Neural cell (in vitro differentiated cells): ENCODE measurements around the gene SP100. TPM values are rescaled to one million over a fixed set of nuclear protein-coding genes. Genes with fewer than 3 reads are reported as not detected.

Experiments used
- H2AFZ ChIP-seq: fragments of 200-600, 300-800 bp; sonication (generic), shearing (Covaris generic); 2 replicates; pipeline ENCODE4 v1.6.0; 2014; ENCODE audit warnings: low read depth, mild to moderate bottlenecking, antibody characterized with exemption, low read length, moderate library complexity
- H3F3A ChIP-seq: fragments of 200-600 bp; shearing (Covaris generic); 2 replicates; pipeline ENCODE4 v1.6.1; 2016; ENCODE audit warnings: mild to moderate bottlenecking, moderate library complexity, mixed read lengths, antibody characterized with exemption, low read length; ENCODE audit not compliant: insufficient read depth, poor library complexity, severe bottlenecking
- H3K27ac ChIP-seq: fragments of 200-600, 300-800 bp; sonication (generic), shearing (Covaris generic); 2 replicates; pipeline ENCODE4 v1.5.1; 2014; ENCODE audit warnings: mild to moderate bottlenecking, low read length, moderate library complexity
- H3K27me3 ChIP-seq: fragments of 300-800, 200-600 bp; sonication (generic), shearing (Covaris generic); 2 replicates; pipeline ENCODE4 v1.6.0; 2014; ENCODE audit warnings: mild to moderate bottlenecking, low read depth, low read length, moderate library complexity; ENCODE audit not compliant: insufficient read depth
- H3K36me3 ChIP-seq: fragments of 300-800, 200-600 bp; sonication (generic), shearing (Covaris generic); 2 replicates; pipeline ENCODE4 v1.5.1; 2014; ENCODE audit warnings: mild to moderate bottlenecking, antibody characterized with exemption, low read length, moderate library complexity; ENCODE audit not compliant: insufficient read depth
- H3K4me2 ChIP-seq: fragments of 300-800, 200-600 bp; sonication (generic), shearing (Covaris generic); 2 replicates; pipeline ENCODE4 v1.6.0; 2014; ENCODE audit warnings: mild to moderate bottlenecking, low read length
- H3K4me3 ChIP-seq: fragments of 300-800, 200-600 bp; sonication (generic), shearing (Covaris generic); 2 replicates; pipeline ENCODE4 v1.5.1; 2014; ENCODE audit warnings: mild to moderate bottlenecking, low read length, moderate library complexity
- H3K79me2 ChIP-seq: fragments of 200-600 bp; shearing (Covaris generic); replicated peaks from 2 replicates; pipeline ENCODE4 v1.6.0; 2014; ENCODE audit warnings: mild to moderate bottlenecking, low read length, moderate library complexity; ENCODE audit not compliant: insufficient read depth
- H3K9ac ChIP-seq: fragments of 300-800, 200-600 bp; sonication (generic), shearing (Covaris generic); 2 replicates; pipeline ENCODE4 v1.6.1; 2016; ENCODE audit warnings: mild to moderate bottlenecking, low read length, mixed read lengths
- H3K9me2 ChIP-seq: fragments of 200-600 bp; shearing (Covaris generic); 2 replicates; pipeline ENCODE4 v1.6.1; 2016; ENCODE audit warnings: mild to moderate bottlenecking, low read length, mixed read lengths; ENCODE audit not compliant: insufficient read depth
- H3K9me3 ChIP-seq: fragments of 200-600, 300-800 bp; sonication (generic), shearing (Covaris generic); 2 replicates; pipeline ENCODE4 v1.6.1; 2016; ENCODE audit warnings: mild to moderate bottlenecking, mixed run types, low read length, moderate library complexity, mixed read lengths
- H4K20me1 ChIP-seq: fragments of 200-600 bp; shearing (Covaris generic); 2 replicates; pipeline ENCODE4 v1.6.1; 2016; ENCODE audit warnings: mild to moderate bottlenecking, mixed run types; ENCODE audit not compliant: insufficient read depth
- EP300 ChIP-seq: fragments of 450-650 bp; conservative IDR thresholded peaks from 2 replicates; pipeline ENCODE4 v1.6.1; 2014; ENCODE audit warnings: antibody characterized with exemption, mild to moderate bottlenecking, moderate library complexity; ENCODE audit not compliant: poor library complexity, severe bottlenecking
- EZH2 ChIP-seq: fragments of 200-600, 300-800 bp; shearing (Covaris generic), sonication (generic); IDR thresholded peaks from 2 replicates; pipeline ENCODE4 v1.6.1; 2014; ENCODE audit warnings: antibody characterized with exemption, low read length, borderline replicate concordance, mild to moderate bottlenecking; ENCODE audit not compliant: insufficient read depth, poor library complexity, severe bottlenecking
- MXI1 ChIP-seq: fragments of 450-650 bp; conservative IDR thresholded peaks from 2 replicates; pipeline ENCODE4 v1.6.1; 2014; ENCODE audit warnings: antibody characterized with exemption, mild to moderate bottlenecking; ENCODE audit not compliant: poor library complexity, severe bottlenecking
- POLR2AphosphoS5 ChIP-seq: IDR thresholded peaks from 2 replicates; pipeline ENCODE4 v1.6.1; 2012
- RAD21 ChIP-seq: fragments of 450-650 bp; conservative IDR thresholded peaks from 2 replicates; pipeline ENCODE4 v1.6.1; 2014; ENCODE audit warnings: antibody characterized with exemption, mild to moderate bottlenecking, moderate library complexity
- SMC3 ChIP-seq: fragments of 450-650 bp; conservative IDR thresholded peaks from 2 replicates; pipeline ENCODE4 v1.6.1; 2014; ENCODE audit warnings: antibody characterized with exemption, mild to moderate bottlenecking, moderate library complexity; ENCODE audit not compliant: poor library complexity
- TAF1 ChIP-seq: IDR thresholded peaks from 2 replicates; pipeline ENCODE4 v1.6.1; 2012; ENCODE audit warnings: low read depth
- polyA plus RNA-seq: library from polyadenylated mRNA; depleted of rRNA; stranded (reverse); fragments of >200 nt; gene quantifications from 2 replicates; pipeline ENCODE4 v1.2.3, GENCODE V29; 2014
- TF ChIP-seq, protein P1 (sequence below): IDR thresholded peaks from 2 replicates; pipeline ENCODE4 v1.6.1; 2012; ENCODE audit warnings: borderline replicate concordance
- TF ChIP-seq, protein P2 (sequence below): fragments of 450-650 bp; IDR thresholded peaks from 2 replicates; pipeline ENCODE4 v1.5.1; 2014; ENCODE audit warnings: antibody characterized with exemption, mild to moderate bottlenecking, moderate library complexity; ENCODE audit not compliant: poor library complexity, severe bottlenecking

SP100 gene
- polyA plus RNA-seq, 1 donor from 2014 or later: not detected

DNA sequence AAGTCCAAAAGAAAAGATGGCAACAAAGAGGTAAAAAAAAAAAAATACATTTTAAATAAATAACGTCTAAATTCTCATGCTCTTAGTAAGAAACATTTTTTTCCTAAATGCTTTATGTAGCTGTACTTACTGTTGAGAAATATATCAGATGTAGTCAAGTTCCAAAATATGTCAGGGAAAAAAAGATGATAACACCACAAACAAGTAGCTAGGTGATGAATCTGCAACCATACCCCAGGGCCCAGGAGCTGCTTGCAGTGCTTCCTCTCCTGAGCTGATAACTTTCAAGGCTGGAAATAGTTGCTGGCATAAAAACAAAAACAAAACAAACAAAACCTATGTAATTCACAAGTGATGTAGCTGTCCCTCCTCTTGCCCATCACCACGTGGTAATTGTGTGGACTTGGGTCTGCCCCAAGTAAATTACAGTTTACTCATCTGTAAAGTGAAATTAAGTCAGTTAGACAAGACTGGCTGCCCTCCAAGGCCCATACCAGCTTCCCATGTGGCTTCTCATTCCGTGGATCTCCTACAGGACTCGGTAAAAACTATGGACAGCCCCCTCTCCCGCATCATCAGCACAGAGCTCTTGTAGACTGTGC, 82.6 kb downstream of the SP100 start:
- Histone ChIP-seq H3K36me3 (no peaks in the 10 kb centered on the region), H3K9ac (no peak overlapping the region), H3K27me3 (no peaks in the 10 kb centered on the region), H2AFZ (no peak overlapping the region), H3K27ac (no peak overlapping the region), H3K4me2 (no peak overlapping the region), H3K9me2 (no peaks in the 10 kb centered on the region), H3K9me3 (no peaks in the 10 kb centered on the region), H3K4me3 (no peak overlapping the region), H3F3A (no peaks in the 10 kb centered on the region), H4K20me1 (no peaks in the 10 kb centered on the region), H3K79me2 (no peaks in the 10 kb centered on the region)
- TF ChIP-seq RAD21: no peak
- no peak for TF ChIP-seq SMC3
- TF ChIP-seq, protein P1, sequence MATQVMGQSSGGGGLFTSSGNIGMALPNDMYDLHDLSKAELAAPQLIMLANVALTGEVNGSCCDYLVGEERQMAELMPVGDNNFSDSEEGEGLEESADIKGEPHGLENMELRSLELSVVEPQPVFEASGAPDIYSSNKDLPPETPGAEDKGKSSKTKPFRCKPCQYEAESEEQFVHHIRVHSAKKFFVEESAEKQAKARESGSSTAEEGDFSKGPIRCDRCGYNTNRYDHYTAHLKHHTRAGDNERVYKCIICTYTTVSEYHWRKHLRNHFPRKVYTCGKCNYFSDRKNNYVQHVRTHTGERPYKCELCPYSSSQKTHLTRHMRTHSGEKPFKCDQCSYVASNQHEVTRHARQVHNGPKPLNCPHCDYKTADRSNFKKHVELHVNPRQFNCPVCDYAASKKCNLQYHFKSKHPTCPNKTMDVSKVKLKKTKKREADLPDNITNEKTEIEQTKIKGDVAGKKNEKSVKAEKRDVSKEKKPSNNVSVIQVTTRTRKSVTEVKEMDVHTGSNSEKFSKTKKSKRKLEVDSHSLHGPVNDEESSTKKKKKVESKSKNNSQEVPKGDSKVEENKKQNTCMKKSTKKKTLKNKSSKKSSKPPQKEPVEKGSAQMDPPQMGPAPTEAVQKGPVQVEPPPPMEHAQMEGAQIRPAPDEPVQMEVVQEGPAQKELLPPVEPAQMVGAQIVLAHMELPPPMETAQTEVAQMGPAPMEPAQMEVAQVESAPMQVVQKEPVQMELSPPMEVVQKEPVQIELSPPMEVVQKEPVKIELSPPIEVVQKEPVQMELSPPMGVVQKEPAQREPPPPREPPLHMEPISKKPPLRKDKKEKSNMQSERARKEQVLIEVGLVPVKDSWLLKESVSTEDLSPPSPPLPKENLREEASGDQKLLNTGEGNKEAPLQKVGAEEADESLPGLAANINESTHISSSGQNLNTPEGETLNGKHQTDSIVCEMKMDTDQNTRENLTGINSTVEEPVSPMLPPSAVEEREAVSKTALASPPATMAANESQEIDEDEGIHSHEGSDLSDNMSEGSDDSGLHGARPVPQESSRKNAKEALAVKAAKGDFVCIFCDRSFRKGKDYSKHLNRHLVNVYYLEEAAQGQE: no peak
- TF ChIP-seq EP300: no peak
- TF ChIP-seq, protein P2, sequence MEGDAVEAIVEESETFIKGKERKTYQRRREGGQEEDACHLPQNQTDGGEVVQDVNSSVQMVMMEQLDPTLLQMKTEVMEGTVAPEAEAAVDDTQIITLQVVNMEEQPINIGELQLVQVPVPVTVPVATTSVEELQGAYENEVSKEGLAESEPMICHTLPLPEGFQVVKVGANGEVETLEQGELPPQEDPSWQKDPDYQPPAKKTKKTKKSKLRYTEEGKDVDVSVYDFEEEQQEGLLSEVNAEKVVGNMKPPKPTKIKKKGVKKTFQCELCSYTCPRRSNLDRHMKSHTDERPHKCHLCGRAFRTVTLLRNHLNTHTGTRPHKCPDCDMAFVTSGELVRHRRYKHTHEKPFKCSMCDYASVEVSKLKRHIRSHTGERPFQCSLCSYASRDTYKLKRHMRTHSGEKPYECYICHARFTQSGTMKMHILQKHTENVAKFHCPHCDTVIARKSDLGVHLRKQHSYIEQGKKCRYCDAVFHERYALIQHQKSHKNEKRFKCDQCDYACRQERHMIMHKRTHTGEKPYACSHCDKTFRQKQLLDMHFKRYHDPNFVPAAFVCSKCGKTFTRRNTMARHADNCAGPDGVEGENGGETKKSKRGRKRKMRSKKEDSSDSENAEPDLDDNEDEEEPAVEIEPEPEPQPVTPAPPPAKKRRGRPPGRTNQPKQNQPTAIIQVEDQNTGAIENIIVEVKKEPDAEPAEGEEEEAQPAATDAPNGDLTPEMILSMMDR: no peak
- no peak for TF ChIP-seq EZH2
- no peak for TF ChIP-seq MXI1
- TF ChIP-seq TAF1: no peak
- TF ChIP-seq POLR2AphosphoS5: no peak

DNA sequence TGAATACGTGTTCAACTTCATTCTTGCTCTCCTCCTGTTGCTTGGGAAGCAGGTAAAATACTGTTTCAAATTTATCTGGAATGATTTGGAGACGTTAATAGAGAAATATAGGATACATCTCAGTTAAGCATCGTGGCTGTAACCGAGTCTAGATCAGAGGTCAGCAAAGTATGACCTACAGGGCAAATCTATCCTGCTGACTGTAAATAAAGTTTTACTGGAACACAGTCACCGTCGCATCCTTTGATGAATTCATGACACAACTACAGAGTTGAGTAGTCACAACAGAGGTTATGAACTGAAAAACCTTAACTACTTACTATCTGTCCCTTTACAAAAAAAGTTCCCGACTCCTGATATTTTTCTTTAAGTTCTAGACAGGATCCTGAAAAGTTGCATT, 86.6 kb downstream of the SP100 start:
- no peak overlapping the region for H3K4me2 ChIP-seq
- H4K20me1 ChIP-seq: no peaks in the 10 kb centered on the region
- H3K27me3 ChIP-seq: no peaks in the 10 kb centered on the region
- H3K36me3 ChIP-seq: no peaks in the 10 kb centered on the region
- H3K9me3 ChIP-seq: no peaks in the 10 kb centered on the region
- H3K4me3 ChIP-seq: no peak overlapping the region
- no peaks in the 10 kb centered on the region for H3K9me2 ChIP-seq
- no peaks in the 10 kb centered on the region for H3K79me2 ChIP-seq
- H3K9ac ChIP-seq: no peak overlapping the region
- no peak overlapping the region for H3K27ac ChIP-seq
- H2AFZ ChIP-seq: no peak overlapping the region
- TF ChIP-seq POLR2AphosphoS5: no peak
- TF ChIP-seq, protein P1: no peak
- no peak for TF ChIP-seq SMC3
- TF ChIP-seq EZH2: no peak
- TF ChIP-seq, protein P2: no peak
- TF ChIP-seq RAD21: no peak
- no peak for TF ChIP-seq EP300
- no peak for TF ChIP-seq MXI1
- TF ChIP-seq TAF1: no peak
- H3F3A ChIP-seq: no peaks in the 10 kb centered on the region
